B cell (primary cell): ENCODE results near the gene CHAT.

Source experiments
- CTCF ChIP-seq: fragments of 200-600 bp; IDR thresholded peaks from one replicate; pipeline ENCODE4 v1.8.0; 2022; ENCODE audit warnings: antibody characterized with exemption, mild to moderate bottlenecking
- EZH2 ChIP-seq: IDR thresholded peaks from 2 replicates; pipeline ENCODE4 v1.6.1; 2012; ENCODE audit warnings: borderline replicate concordance, low read depth, mild to moderate bottlenecking, moderate library complexity, low read length; ENCODE audit not compliant: insufficient read depth, poor library complexity, severe bottlenecking

GRCh38 chr10:49585387-49585786, 28.4 kb upstream of the CHAT start:
- TF ChIP-seq CTCF (no peak), EZH2 (no peak)
